ENCODE results near the gene DLG2.
"Not testable (repeated sequence)": the region's sequence is repeated elsewhere in the genome, so short reads cannot be mapped to it uniquely, and the experiment has no call there.

DLG2 gene
- long read RNA-seq, partial matches to known transcripts: 3 of 19 reads
- long read RNA-seq, other reads (novel, unspliced or antisense): 16 of 19 reads

GRCh38 chr11:85627332-85627997 is at the start of gene DLG2:
Gene DLG2 (minus strand): TSS chr11:85627344.
- no peaks in the 10 kb centered on the region for H3K27me3 ChIP-seq (ENCODE audit: insufficient read depth, poor library complexity, severe bottlenecking)
- peak in 1 of 2 experiments; percentile 18 for DNase-seq (ENCODE audit: low read depth in 1 of 2, low spot score in 1 of 2)
- H3K4me3 ChIP-seq (replicated peaks; ENCODE audit: insufficient read depth, low read length): peak within 1 kb of the TSS; percentile 87
- TF ChIP-seq POLR2AphosphoS5 (IDR thresholded peaks at IDR 0.05; ENCODE audit: low read depth) (no peak), GABPA (IDR thresholded peaks at IDR 0.05; ENCODE audit: low read depth) (no peak), CTCF (IDR thresholded peaks at IDR 0.05; ENCODE audit: insufficient read depth, low read length) (no peak), SPI1 (IDR thresholded peaks at IDR 0.05; ENCODE audit: borderline replicate concordance, low read depth) (peak; percentile 6; the same call in 1 of the 2 replicates), REST (IDR thresholded peaks at IDR 0.05; ENCODE audit: insufficient replicate concordance, low read depth) (no peak)
- H3K27ac ChIP-seq (replicated peaks): peak within 1 kb of the TSS; percentile 49

GRCh38 chr11:85673393-85673792 is 46.2 kb upstream of the DLG2 start:
- Histone ChIP-seq H3K27me3 (ENCODE audit: insufficient read depth, poor library complexity, severe bottlenecking) (no peaks in the 10 kb centered on the region), H3K27ac (replicated peaks) (no peak overlapping the region), H3K4me3 (replicated peaks; ENCODE audit: insufficient read depth, low read length) (no peak overlapping the region)
- DNase-seq (ENCODE audit: low read depth in 1 of 2, low spot score in 1 of 2): no peak
- TF ChIP-seq CTCF (IDR thresholded peaks at IDR 0.05; ENCODE audit: insufficient read depth, low read length) (no peak), POLR2AphosphoS5 (IDR thresholded peaks at IDR 0.05; ENCODE audit: low read depth) (no peak), SPI1 (IDR thresholded peaks at IDR 0.05; ENCODE audit: borderline replicate concordance, low read depth) (no peak), REST (IDR thresholded peaks at IDR 0.05; ENCODE audit: insufficient replicate concordance, low read depth) (no peak), GABPA (IDR thresholded peaks at IDR 0.05; ENCODE audit: low read depth) (no peak)

- no peak overlapping the region for H3K27ac ChIP-seq (replicated peaks)
- DNase-seq (ENCODE audit: low read depth in 1 of 2, low spot score in 1 of 2): no peak
- TF ChIP-seq POLR2AphosphoS5 (IDR thresholded peaks at IDR 0.05; ENCODE audit: low read depth): no peak
- TF ChIP-seq REST (IDR thresholded peaks at IDR 0.05; ENCODE audit: insufficient replicate concordance, low read depth): no peak
- TF ChIP-seq CTCF (IDR thresholded peaks at IDR 0.05; ENCODE audit: insufficient read depth, low read length): no peak
- TF ChIP-seq GABPA (IDR thresholded peaks at IDR 0.05; ENCODE audit: low read depth): no peak
- no peak for TF ChIP-seq SPI1 (IDR thresholded peaks at IDR 0.05; ENCODE audit: borderline replicate concordance, low read depth)
Observed at GRCh38 chr11:85672105-85672902, 45.2 kb upstream of the DLG2 start.

GRCh38 chr11:85670949-85671663 is 44.0 kb upstream of the DLG2 start:
- not testable (repeated sequence) for H3K4me3 ChIP-seq (replicated peaks; ENCODE audit: insufficient read depth, low read length); H3K27ac ChIP-seq (replicated peaks); H3K27me3 ChIP-seq (ENCODE audit: insufficient read depth, poor library complexity, severe bottlenecking); DNase-seq (ENCODE audit: low read depth in 1 of 2, low spot score in 1 of 2)

More at GRCh38 chr11:85672105-85672902, 45.2 kb upstream of the DLG2 start:
- no peak overlapping the region for H3K4me3 ChIP-seq (replicated peaks; ENCODE audit: insufficient read depth, low read length)
- H3K27me3 ChIP-seq (ENCODE audit: insufficient read depth, poor library complexity, severe bottlenecking): no peaks in the 10 kb centered on the region
